SHP77 (cell line): ENCODE results near the gene RNF207.
A peak's percentile ranks its signal among the peaks of the same experiment; 100 is the strongest.

Experiments
- DNase-seq, 2 experiments: peaks; one replicate each; lab custom pipeline; 2025; lab: John Stamatoyannopoulos, UW

The RNF207 gene

GRCh38 chr1:6249739-6250689 lies 44.1 kb downstream of the RNF207 start:
- DNase-seq, result no peak

DNA sequence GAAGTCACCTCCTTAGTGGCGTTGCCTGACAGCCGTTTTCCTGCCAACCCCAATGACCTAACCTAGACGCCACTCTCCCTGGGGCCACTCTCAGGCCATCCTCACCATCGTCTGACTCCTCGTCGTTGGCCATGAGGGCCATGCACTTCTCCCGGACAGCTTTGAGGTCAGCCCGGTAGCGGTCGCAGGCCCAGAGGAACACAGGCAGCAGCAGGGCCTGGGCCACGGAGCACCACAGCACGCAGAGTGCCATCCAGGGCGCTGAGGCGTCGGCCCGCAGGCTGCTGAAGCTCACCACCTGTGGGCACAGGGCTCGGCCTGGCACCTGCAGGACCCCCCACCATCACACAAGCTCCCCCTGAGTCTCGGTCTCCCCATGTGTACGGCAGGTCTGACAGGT lies 45.3 kb downstream of the RNF207 start:
- DNase-seq, result no peak

DNA sequence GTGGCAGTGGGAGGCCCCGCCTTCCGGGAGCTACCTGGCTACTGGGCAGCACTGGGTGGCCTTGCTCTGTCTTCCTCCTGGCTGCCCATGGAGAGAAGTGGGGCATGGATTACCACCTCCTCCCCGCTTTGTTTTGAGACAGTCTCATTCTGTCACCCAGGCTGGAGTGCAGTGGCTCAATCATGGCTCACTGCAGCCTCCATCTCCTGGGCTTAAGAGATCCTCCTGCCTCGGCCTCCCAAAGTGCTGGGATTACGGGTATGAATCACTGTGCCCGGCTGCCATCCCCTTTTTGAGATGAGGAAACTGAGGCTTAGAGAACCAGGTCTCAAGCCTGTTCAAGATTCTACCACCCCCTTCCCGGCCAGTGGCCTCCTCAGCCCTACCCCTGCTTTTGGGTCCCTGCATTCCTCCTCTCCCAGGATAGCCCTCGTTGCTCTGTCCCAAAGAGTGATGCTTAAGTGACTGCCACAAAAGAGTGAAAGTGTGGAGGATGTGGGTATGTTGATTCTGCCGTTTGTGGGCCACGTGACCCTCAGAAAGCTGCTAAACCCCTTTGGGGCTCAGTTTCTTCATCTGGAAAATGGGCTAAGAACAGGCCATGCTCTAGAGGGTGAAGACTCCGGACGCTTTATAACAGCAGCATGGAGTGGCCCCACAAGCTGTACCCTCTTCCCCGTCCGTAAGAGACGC lies 45.9 kb downstream of the RNF207 start:
- no peak for DNase-seq

- no peak for DNase-seq
These were observed 46.4 kb downstream of the RNF207 start for GRCh38 chr1:6252374-6252710.

GRCh38 chr1:6253380-6253779 lies 47.5 kb downstream of the RNF207 start:
- no peak for DNase-seq

DNA sequence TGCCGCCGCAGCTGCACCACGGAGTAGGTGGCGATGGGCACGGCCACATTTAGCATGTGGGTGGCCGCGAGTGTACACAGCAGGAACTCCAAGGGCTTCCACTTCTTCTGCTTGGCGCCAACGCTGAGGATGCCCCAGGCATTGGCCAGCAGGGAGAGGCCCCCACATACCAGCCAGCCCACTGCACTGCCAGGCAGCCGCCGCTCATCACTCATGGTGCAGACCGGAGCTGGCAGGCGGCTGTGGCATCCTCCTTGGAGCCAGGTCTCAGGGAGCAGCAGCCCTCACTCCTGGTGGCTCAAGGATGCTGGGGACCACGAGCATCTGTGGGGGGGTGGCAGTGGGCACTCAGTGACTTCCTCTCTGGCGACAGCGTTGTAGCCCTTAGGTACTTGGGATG lies 48.8 kb downstream of the RNF207 start:
- DNase-seq, result no peak

GRCh38 chr1:6256645-6257044 lies 50.7 kb downstream of the RNF207 start:
- DNase-seq, result no peak

DNA sequence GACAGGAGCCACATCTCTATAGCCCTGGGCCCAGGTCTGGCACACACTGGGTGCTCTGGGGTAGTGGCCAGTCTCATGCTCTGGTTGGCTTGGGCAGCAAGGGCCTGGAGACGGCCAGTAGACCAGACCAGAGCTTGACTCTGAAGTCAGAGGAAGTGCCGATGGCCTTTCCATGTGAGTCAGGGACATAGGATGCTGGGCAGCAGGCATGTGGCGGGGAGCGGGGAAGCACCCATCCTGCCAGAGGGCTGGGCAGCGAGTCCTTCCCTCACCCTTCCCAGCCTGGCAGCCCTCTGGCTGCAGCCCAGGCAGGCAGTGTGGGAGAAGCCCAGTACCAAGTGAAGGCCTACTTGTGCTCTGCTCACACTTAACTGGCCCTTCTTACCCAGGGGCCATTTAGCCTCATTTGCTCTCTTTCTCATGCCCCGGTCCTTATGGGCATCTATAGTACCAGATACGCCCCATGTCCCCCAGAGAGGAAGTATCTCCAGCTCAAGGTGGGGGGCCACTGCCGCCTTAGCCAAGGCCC lies 51.7 kb downstream of the RNF207 start:
- no peak for DNase-seq

DNA sequence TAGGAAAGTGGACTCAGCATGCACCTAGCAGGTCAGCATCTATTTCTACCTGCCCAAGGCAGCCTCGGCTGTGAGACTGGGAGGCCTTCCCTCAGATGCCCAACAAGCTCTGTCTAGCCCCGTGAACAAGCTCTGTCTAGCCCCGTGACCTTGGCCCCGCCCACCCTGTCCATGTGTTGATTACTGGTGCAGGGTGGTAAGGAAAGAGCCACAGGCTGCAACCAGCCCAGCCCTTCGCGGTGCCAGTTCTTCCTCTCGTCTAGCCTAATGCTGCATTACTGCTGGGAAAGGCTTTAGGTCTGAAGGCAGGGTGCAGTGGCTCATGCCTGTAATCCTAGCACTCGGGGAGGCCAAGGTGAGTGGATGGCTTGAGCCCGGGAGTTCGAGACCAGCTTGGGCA lies 52.8 kb downstream of the RNF207 start:
- DNase-seq, result no peak

- peak; percentile 31 to 64 for DNase-seq
These were observed 53.8 kb downstream of the RNF207 start for GRCh38 chr1:6259491-6260362.

DNA sequence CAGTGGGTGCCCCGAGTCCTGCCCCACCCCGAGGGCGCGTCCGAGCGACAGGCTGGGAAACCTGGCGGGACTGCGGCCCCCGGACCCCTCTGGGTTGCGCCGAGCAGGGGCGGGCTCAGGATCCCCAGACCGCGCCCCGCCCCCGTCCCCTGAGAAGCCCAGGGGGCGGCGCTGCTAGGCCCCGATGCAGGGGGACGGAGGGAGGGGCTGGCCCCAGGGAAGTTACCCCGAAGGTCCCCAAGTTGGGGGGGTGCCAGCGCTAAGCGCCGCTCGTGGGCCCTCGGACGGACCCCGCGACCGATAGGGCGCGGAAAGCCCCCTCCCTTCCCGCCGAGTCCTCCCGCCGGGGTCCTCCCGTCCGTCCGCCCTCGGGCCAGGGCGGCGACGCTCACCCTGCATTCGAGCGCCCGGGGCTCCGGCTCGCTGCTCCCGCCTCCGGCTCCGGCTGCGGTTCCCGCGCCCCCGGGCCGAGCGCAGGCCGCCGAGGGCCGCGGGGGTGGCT lies 54.6 kb downstream of the RNF207 start:
- DNase-seq, result no peak

DNA sequence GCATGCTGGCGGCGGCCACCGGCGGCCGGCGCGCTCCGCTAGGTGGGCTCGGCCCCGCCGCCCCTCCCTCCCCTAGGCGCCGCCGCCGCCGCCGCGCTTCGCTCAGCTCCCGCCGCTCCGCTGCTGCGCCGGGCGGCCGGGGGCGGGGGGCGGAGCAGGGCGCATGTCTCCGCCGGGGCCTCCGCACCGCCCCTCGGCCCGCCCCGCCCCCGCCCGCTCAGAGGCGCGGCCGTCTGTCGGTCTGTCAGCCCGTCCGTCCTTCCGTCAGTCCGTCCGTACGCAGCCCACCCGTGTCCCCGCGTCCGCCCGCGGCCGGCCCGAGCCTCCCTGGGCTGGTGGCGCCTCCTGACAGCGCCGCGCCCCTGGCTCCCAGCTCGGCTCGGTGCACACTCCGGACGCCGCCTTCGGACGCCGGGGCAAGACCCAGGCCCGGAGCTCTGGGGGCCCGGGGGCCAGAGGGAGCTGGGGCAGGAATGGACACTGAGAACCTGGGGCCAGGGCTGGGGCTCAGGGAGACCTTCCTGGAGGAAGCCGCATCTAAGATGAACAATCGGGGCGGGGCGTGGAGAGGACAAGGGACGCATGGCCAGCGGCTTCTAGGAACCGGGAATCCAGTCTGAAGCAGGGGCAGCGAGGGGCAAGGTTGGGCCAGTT lies 55.2 kb downstream of the RNF207 start, which contains the start of gene GPR153:
GPR153 (minus strand) TSS at position 138 of the 654 bp plus-strand sequence. CDS start 6,193 bp downstream, outside the sequence.
- peak in 1 of 2 experiments; percentile 31 for DNase-seq

DNA sequence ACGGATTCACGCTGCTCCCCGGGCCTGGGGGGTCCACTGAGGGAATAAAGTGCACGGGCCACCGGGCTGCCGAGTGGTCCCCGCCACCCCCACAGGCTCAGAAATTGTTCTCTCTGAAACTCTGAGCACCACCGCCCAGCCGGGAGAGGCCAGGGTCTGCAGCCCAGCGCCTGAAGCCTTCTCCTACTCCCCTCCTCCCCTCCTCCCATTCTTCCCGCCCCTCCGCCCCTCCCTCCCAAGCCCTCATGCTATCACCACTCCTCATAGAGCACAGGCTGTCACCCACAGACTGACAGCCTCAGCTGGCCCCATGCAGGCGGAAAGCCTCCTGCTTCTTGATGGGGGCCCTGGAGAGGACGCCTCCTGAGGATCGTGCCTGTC lies 55.7 kb downstream of the RNF207 start:
- no peak for DNase-seq

DNA sequence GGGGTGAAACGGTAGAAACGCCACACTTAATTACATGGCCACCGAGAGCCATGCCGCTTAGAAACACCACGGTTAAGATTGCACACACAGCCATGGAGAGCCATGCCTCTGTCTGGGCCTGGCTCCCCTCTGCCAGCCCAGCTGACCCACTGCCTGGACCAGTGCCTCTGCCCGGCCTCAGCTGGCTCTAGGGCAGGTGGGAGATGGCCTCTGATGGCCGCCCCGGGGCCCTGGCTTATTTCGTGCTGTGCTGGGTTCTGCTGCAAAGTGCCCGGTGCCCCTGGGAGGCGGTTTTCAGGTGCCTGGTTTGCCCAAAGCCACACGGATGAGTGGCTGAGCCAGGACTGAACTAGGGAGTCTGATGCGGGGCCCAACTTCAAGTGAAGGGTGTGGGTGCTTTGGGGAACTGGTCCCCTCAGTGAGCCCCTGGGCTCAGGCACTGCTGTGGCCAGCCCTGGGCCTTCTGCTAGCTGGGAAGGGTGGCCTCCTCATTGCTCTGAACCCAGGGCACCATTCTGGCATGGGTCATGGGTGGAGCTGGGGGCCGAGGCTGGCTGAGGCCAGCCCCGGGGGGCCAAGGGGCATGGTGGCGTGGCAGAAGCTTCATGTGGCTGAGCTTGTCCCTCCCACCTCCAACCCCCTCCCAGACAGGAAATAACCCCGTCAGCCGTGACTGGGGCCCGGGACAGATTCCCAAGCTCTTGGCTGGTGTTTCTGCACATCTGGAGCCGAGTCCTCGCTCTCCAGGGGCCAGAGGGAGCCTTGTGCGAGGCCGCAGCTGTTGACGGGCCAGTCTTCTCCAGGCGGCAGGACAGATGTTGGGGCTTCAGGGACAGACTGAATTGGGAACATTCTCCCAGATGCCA lies 56.9 kb downstream of the RNF207 start:
- no peak for DNase-seq

DNA sequence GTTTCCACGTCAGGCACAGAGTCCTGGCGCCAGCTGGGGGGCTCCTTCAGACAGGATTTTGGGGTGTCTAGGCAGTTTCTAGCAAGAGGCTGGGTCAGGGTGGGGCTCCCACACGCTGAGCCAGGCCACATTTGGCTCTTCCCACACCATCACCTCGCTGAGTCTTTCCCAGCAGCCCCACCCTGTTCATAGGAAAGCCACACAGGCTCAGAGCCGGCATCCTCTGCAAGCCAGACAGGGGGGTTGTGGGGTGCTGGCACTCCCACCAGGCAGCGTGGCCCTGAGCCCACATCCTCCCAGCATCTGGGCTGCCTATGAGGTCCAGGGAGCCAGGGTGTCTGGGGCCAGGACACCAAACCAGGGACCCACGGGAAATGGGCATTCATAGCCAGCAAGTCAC lies 57.8 kb downstream of the RNF207 start:
- DNase-seq, result no peak

- peak; percentile 72 to 74 for DNase-seq
These were observed 59.2 kb downstream of the RNF207 start for GRCh38 chr1:6265151-6265550.

DNA sequence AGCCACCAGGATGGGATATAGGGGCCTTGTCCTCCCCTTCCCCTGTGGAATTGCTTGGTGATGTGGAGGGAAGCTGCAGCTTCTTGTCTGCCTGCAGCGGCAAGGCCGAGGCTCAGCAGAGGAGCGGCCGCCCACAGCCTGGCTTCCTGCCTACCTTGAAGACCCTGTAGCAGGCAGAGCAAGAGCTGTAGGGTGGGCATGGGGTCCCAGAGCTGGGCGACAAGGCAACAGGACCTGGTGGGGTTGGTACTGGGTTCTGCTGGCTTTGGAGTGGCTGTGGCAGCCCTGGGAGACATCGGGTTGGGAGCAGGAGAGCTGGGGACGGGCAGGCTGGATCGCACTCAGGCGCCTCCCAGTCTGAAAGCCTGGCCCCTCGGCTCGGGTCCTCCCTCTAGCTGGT lies 60.7 kb downstream of the RNF207 start:
- DNase-seq, result no peak

DNA sequence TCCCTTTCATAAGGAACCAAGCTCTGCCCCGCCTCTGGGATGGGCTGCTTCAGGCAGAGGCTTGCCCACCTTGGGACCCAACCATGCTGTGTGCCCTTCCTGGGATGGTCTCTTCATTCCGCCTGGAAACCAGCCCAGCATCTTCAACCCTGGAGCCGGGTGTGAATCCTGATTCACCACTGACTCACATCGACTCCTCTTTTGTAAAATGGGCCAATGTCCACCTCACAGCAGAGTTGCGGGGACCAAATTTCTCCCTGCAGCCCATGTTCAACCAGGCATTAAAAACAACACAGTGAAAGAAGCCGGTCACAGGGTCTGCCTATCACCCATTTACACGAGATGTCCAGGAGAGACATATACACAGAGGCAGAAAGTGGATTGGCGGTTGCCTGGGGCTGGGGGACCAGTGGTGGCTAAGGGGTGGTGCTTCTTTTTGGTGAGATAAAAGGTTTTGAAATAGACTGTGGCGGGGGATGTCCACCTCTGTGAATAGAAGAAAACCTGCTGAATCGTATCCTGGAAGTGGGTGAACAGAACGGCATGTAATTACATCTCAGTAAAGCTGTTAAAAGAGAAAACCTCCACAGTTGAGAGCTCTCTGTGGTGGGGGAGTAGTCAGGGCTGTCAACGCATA lies 61.9 kb downstream of the RNF207 start:
- no peak for DNase-seq

DNA sequence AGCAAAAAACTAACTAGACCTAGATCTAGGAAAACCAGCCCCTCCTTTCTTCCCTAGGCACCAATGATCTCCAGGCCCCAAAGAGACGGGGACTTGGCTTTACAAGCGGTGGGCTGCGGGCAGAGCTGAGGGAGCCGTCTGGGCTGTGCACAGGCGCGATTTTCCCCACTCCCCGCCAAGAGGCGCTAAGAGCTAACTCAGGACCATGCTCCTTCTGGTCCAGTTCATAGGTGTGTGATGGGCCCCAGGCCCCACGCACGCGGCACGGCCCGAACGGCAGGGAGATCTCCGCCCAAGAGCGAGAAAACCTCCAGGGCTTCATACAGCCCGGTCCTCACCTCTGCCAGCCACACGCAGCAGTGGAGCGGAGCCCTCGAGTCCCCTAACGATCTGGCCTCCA lies 62.5 kb downstream of the RNF207 start:
- no peak for DNase-seq

DNA sequence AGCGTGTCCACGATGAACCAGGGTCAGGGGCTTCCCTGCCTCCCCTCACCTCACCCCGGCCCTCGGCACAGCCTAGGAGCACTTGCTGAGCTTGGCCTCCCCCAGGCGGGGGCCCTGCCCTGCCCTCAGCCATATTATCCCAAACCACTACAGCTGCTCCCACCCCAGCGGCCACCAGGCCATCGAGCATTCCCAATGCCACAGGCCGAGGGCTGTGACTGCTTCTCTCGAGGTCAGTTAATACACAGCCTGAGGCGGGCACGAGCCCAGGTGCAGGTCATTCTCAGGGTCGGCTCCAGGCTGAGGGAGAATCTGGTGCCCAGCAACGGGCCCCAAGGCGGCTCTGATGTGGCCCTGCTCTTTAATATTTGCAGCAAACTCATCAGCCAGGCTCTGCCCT lies 63.4 kb downstream of the RNF207 start:
- DNase-seq, result no peak
